ENCODE results near the gene ILF3. TPM values are rescaled to one million over a fixed set of nuclear protein-coding genes. Genes with fewer than 3 reads are reported as not detected.
A peak's percentile ranks its signal among the peaks of the same experiment; 100 is the strongest.

ILF3 gene
- total and polyA plus RNA-seq, 10 of the 15 experiments (the other 5 are each of a cell fraction or from before 2014, with no cell fraction given): 28.1 to 383 (median 176) TPM

GRCh38 chr19:10717356-10718204 lies 63.4 kb downstream of the ILF3 start, which contains the start of gene DNM2:
Gene DNM2 (plus strand): TSS chr19:10718079. CDS start chr19:10718243, 164 bp downstream.
- Histone ChIP-seq H4K20me1 (ENCODE audit: control insufficient read depth, insufficient read depth) (peaks cover 20% of the 10 kb centered on the region), H3K27me3 (replicated peaks in 1 of 2; ENCODE audit: control insufficient read depth in 2 of 2, insufficient read depth in 2 of 2, low read length in 1 of 2) (no peaks in the 10 kb centered on the region), H3K9ac (ENCODE audit: control insufficient read depth, insufficient read depth, low read length) (peak within 1 kb of the TSS; percentile 96), H3K36me3 (ENCODE audit: control insufficient read depth in 2 of 2, insufficient read depth in 2 of 2, low read length in 1 of 2) (peaks cover 0 to 4% of the 10 kb centered on the region in 2 experiments; a peak in 1 of 4 replicates), H3K4me1 (ENCODE audit: control insufficient read depth, insufficient read depth, low read length) (peaks cover 11% of the 10 kb centered on the region), H3K79me2 (ENCODE audit: control insufficient read depth, insufficient read depth, low read length) (peaks cover 46% of the 10 kb centered on the region), H3K4me2 (ENCODE audit: control insufficient read depth, insufficient read depth) (peak within 1 kb of the TSS; percentile 99), H3K4me3 (peak within 1 kb of the TSS; percentile 81), H2AFZ (ENCODE audit: control insufficient read depth, low read depth, low read length) (peak within 1 kb of the TSS; percentile 84), H3K27ac (ENCODE audit: control insufficient read depth, insufficient read depth) (peak within 1 kb of the TSS; percentile 92), H3K9me3 (replicated peaks; ENCODE audit: control insufficient read depth, insufficient read depth, low read length) (no peaks in the 10 kb centered on the region)
- POLR2A ChIA-PET: interaction anchor here (0.6 to 5.5 kb wide), 17 partner anchors 9 to 616 kb away, joined by 3 to 34 read pairs (median 4); partner anchors contain the start of genes QTRT1 and TMED1
- in situ Hi-C loops (cut with MboI) (loop anchor here (5.0 kb wide), 1 partner anchor 145 kb away; no protein-coding TSS in a partner anchor), intact Hi-C loops (cut with micrococcal nuclease; ENCODE audit: unreplicated experiment) (loop anchor here (1.0 to 10.0 kb wide), 7 partner anchors 42 to 377 kb away; partner anchors contain the start of genes SMARCA4 and TMED1)
- under 1% methylated on average over 37 of the region's 57 CpGs for WGBS (ENCODE audit: insufficient coverage, insufficient replicate concordance, low lambda C conversion rate, missing lambda C conversion rate)
- DNase-seq (ENCODE audit: low read depth, low spot score): peak; percentile 100
- RAD21 ChIA-PET (ENCODE audit: unreplicated experiment): interaction anchor here (0.7 to 5.4 kb wide), 35 partner anchors 10 to 224 kb away, joined by 3 to 102 read pairs (median 4); partner anchors contain the start of genes CARM1, QTRT1 and TMED1
- SMC1A ChIA-PET (ENCODE audit: uncharacterized antibody, unreplicated experiment): interaction anchor here (0.5 to 6.6 kb wide), 32 partner anchors 9 to 177 kb away, joined by 3 to 102 read pairs (median 4); partner anchors contain the start of genes QTRT1 and TMED1
- FAIRE-seq: peak; percentile 100
- CTCF ChIA-PET: interaction anchor here (0.6 to 7.9 kb wide), 54 partner anchors 8 to 318 kb away, joined by 3 to 211 read pairs (median 4); partner anchors contain the start of genes C19orf38, QTRT1 and TMED1
- peak; percentile 93 for ATAC-seq
- no TSS peak for BruUV-seq (replicated peaks)
- peak; percentile 100 for TF ChIP-seq MEF2B (IDR thresholded peaks at IDR 0.05; ENCODE audit: partially characterized antibody, poor library complexity, severe bottlenecking)
- peak; percentile 57 to 90 for TF ChIP-seq SRF (IDR thresholded peaks at IDR 0.05; ENCODE audit: low read depth in 2 of 2, low read length in 2 of 2)
- peak; percentile 77; the same call in 1 of the 2 replicates for TF ChIP-seq RB1 (IDR thresholded peaks at IDR 0.05; ENCODE audit: borderline replicate concordance)
- TF ChIP-seq, protein P1, sequence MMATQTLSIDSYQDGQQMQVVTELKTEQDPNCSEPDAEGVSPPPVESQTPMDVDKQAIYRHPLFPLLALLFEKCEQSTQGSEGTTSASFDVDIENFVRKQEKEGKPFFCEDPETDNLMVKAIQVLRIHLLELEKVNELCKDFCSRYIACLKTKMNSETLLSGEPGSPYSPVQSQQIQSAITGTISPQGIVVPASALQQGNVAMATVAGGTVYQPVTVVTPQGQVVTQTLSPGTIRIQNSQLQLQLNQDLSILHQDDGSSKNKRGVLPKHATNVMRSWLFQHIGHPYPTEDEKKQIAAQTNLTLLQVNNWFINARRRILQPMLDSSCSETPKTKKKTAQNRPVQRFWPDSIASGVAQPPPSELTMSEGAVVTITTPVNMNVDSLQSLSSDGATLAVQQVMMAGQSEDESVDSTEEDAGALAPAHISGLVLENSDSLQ (IDR thresholded peaks at IDR 0.05): peak; percentile 100
- TF ChIP-seq ATF7 (IDR thresholded peaks at IDR 0.05; ENCODE audit: low read depth): peak; percentile 84
- TF ChIP-seq CREB1 (IDR thresholded peaks at IDR 0.05; ENCODE audit: low read depth): peak; percentile 90
- TF ChIP-seq, protein P2, sequence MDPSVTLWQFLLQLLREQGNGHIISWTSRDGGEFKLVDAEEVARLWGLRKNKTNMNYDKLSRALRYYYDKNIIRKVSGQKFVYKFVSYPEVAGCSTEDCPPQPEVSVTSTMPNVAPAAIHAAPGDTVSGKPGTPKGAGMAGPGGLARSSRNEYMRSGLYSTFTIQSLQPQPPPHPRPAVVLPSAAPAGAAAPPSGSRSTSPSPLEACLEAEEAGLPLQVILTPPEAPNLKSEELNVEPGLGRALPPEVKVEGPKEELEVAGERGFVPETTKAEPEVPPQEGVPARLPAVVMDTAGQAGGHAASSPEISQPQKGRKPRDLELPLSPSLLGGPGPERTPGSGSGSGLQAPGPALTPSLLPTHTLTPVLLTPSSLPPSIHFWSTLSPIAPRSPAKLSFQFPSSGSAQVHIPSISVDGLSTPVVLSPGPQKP (IDR thresholded peaks at IDR 0.05; ENCODE audit: low read depth, low read length): 0 out of 2 replicates have a peak, but pooled peaks have one; percentile 25
- no peak for TF ChIP-seq NR2C2 (IDR thresholded peaks at IDR 0.05; ENCODE audit: borderline replicate concordance, control insufficient read depth, insufficient read length, low read depth)
- TF ChIP-seq NFYB (IDR thresholded peaks at IDR 0.05; ENCODE audit: insufficient read depth, low read depth, low read length): peak; percentile 100
- TF ChIP-seq HDAC6 (IDR thresholded peaks at IDR 0.05; ENCODE audit: unreplicated experiment): no peak
- peak; percentile 98 to 99 for TF ChIP-seq BHLHE40 (IDR thresholded peaks at IDR 0.05; ENCODE audit: borderline replicate concordance in 1 of 2, low read depth in 2 of 2, low read length in 1 of 2)
- peak; percentile 94 for TF ChIP-seq E4F1 (IDR thresholded peaks at IDR 0.05; ENCODE audit: borderline replicate concordance, partially characterized antibody)
- peak; percentile 100 for TF ChIP-seq FOS (IDR thresholded peaks at IDR 0.05; ENCODE audit: borderline replicate concordance, extremely low read depth, insufficient read length)
- peak; percentile 87 for TF ChIP-seq BACH1 (IDR thresholded peaks at IDR 0.05; ENCODE audit: borderline replicate concordance)
- no peak; the same call in 1 of the 2 replicates for TF ChIP-seq PML (IDR thresholded peaks at IDR 0.05; ENCODE audit: low read length)
- no peak for TF ChIP-seq ESRRA (IDR thresholded peaks at IDR 0.05; ENCODE audit: low read length)
- no peak for TF ChIP-seq ZNF274 (IDR thresholded peaks at IDR 0.05; ENCODE audit: insufficient read depth, insufficient read length)
